Kidney epithelial cell (primary cell): ENCODE measurements around the gene DNAAF8. TPM values are rescaled to one million over a fixed set of nuclear protein-coding genes. Genes with fewer than 3 reads are reported as not detected.

Experiments used
- DNase-seq: peaks from one replicate; pipeline ENCODE4 v3.0.0-alpha.2; 2010; ENCODE audit warnings: low read depth
- H3K27me3 ChIP-seq: 2 replicates; pipeline ENCODE4 v1.6.0; 2011; ENCODE audit warnings: low read length; ENCODE audit not compliant: control insufficient read depth, insufficient read depth
- H3K36me3 ChIP-seq: 2 replicates; pipeline ENCODE4 v1.5.1; 2011; ENCODE audit warnings: low read length; ENCODE audit not compliant: control insufficient read depth, insufficient read depth
- H3K4me3 ChIP-seq: 2 replicates; pipeline ENCODE4 v1.5.1; 2011; ENCODE audit warnings: low read depth, mild to moderate bottlenecking, control low read depth, low read length
- CTCF ChIP-seq: IDR thresholded peaks from 2 replicates; pipeline ENCODE4 v1.5.1; 2011; ENCODE audit warnings: mild to moderate bottlenecking, moderate library complexity, low read length, control low read depth, inconsistent platforms; ENCODE audit not compliant: insufficient read depth, poor library complexity, severe bottlenecking
- total RNA-seq: library from RNA; depleted of rRNA; stranded (reverse); fragments of >200 nt; gene quantifications from 2 replicates; pipeline ENCODE4 v1.2.3, GENCODE V29; 2015

Gene DNAAF8
- total RNA-seq, 1 donor from 2014 or later: 1.8 TPM

- TF ChIP-seq CTCF: no peak
- Histone ChIP-seq H3K36me3 (peaks cover 1% of the 10 kb centered on the region), H3K4me3 (no peak overlapping the region), H3K27me3 (no peaks in the 10 kb centered on the region)
- no peak for DNase-seq
These were observed 16.6 kb downstream of the DNAAF8 start for GRCh38 chr16:4750896-4751295.

DNA sequence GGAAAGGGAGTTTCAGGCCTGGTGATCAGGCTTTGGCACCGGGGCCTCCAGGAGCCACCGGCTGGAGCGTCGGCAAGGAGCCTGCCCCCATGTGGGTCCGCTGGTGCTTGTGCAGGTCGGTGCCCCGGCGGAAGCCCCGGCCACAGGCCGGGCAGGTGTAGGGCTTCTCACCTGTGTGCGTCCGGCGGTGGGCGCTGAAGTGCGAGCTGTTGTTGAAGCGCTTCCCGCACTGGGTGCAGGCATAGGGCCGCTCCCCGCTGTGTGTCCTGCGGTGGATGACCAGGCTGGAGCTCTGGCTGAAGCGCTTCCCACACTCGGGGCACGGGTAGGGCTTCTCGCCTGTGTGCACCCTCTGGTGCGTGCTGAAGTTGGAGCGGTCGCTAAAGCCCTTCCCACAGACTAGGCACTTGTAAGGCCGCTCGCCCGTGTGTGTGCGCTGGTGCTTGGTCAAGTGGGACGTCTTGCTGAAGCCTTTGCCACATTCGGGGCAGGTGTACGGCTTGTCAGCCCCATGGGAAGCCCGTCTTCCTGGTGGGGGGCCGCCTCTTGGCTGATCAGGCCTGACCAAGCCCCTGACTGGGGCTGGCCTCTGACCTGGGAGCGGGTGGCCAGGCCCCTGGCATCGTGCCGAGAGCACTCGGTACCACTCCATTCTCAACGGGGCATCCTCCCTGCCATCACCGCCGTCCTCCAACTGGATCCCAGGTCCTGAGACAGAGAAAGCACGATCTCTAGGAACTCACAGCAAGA, 18.2 kb downstream of the DNAAF8 start:
- DNase-seq: no peak
- TF ChIP-seq CTCF: no peak
- Histone ChIP-seq H3K4me3 (no peak overlapping the region), H3K36me3 (peaks cover 1% of the 10 kb centered on the region), H3K27me3 (no peaks in the 10 kb centered on the region)

DNA sequence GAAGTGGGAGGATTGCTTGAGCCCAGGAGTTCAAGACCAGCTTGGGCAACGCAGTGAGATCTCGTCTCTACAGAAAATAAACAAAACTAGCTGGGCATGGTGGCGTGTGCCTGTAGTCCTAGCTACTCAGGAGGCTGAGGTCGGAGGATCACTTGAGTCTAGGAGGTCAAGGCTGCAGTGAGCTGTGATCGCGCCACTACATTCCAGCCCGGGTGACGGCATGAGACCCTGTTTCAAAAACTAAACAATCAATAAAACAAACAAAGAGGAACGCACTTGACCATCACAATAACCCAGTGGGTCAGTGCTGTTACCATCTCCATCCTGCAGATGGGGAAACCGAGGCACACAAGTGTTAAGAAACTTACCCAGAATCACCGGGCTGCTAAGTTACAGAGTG, 18.9 kb downstream of the DNAAF8 start:
- no peak for DNase-seq
- TF ChIP-seq CTCF: no peak
- H3K27me3 ChIP-seq: no peaks in the 10 kb centered on the region
- H3K36me3 ChIP-seq: peaks cover 1% of the 10 kb centered on the region
- no peak overlapping the region for H3K4me3 ChIP-seq

- no peak overlapping the region for H3K4me3 ChIP-seq
- no peak for TF ChIP-seq CTCF
- H3K36me3 ChIP-seq: peaks cover 1% of the 10 kb centered on the region
- H3K27me3 ChIP-seq: no peaks in the 10 kb centered on the region
- DNase-seq: no peak
These were observed 20.5 kb downstream of the DNAAF8 start for GRCh38 chr16:4754865-4755264.

- H3K36me3 ChIP-seq: peaks cover 3% of the 10 kb centered on the region
- no peak for TF ChIP-seq CTCF
- no peaks in the 10 kb centered on the region for H3K27me3 ChIP-seq
- H3K4me3 ChIP-seq: no peak overlapping the region
- DNase-seq: no peak
These were observed 21.4 kb downstream of the DNAAF8 start for GRCh38 chr16:4755687-4756086.
